Testis (tissue), 2 donors: ENCODE measurements around the gene DDN.

Experiments used
- CTCF ChIP-seq, 3 experiments: fragments of 450-650 bp in 2 of 3; fragments of 200-600 bp in 1 of 3; sonication (generic) in 1 of 3; IDR thresholded peaks; one replicate each; pipeline ENCODE4 v1.5.1; 2016 to 2019; ENCODE audit warnings: antibody characterized with exemption in 3 of 3, mild to moderate bottlenecking in 2 of 3, moderate library complexity in 1 of 3
- POLR2A ChIP-seq: fragments of 450-650 bp; IDR thresholded peaks from one replicate; pipeline ENCODE4 v1.6.1; 2017; ENCODE audit warnings: antibody characterized with exemption, mild to moderate bottlenecking, moderate library complexity

GRCh38 chr12:49044660-49045059 is 45.5 kb upstream of the DDN start:
- TF ChIP-seq CTCF (IDR thresholded peaks at IDR 0.05) (no peak), POLR2A (no peak)
